CD4-positive, CD25-positive, alpha-beta regulatory T cell (primary cell): ENCODE data around the gene RASGRP1. TPM values are rescaled to one million over a fixed set of nuclear protein-coding genes. Genes with fewer than 3 reads are reported as not detected.

Experiments
- ATAC-seq, 2 donors: fragments of 150-1000 bp; cut with Tn5 transposase; one replicate each; pipeline ENCODE4 v1.10.0; 2021; ENCODE audit warnings: low read depth in 2 of 2, moderate number of reproducible peaks in 2 of 2, moderate library complexity in 1 of 2
- DNase-seq, 3 donors: peaks; one replicate each; pipeline versions ENCODE4 v3.0.0 to v3.0.0-alpha.2; 2012 to 2022; ENCODE audit warnings: mixed read lengths in 1 of 3
- H3K27ac ChIP-seq: one replicate; pipeline ENCODE4 v1.7.0; 2013; ENCODE audit warnings: mild to moderate bottlenecking, low read length; ENCODE audit not compliant: insufficient read depth, poor library complexity, severe bottlenecking
- H3K27me3 ChIP-seq: one replicate; pipeline ENCODE4 v1.7.0; 2013; ENCODE audit warnings: low read length; ENCODE audit not compliant: control insufficient read depth, insufficient read depth
- H3K36me3 ChIP-seq: one replicate; pipeline ENCODE4 v1.7.0; 2013; ENCODE audit warnings: mild to moderate bottlenecking, low read length, moderate library complexity; ENCODE audit not compliant: control insufficient read depth, insufficient read depth
- H3K4me1 ChIP-seq: 2 replicates; pipeline ENCODE4 v1.7.0; 2013; ENCODE audit warnings: mild to moderate bottlenecking, low read length; ENCODE audit not compliant: insufficient read depth, control insufficient read depth, poor library complexity, severe bottlenecking
- H3K4me3 ChIP-seq: one replicate; pipeline ENCODE4 v1.7.0; 2013; ENCODE audit warnings: low read depth, mild to moderate bottlenecking, low read length, moderate library complexity
- H3K9me3 ChIP-seq, 2 experiments: 1 replicate in 1 of 2; 2 replicates in 1 of 2; pipeline ENCODE4 v1.7.0; 2013; ENCODE audit warnings: low read length in 2 of 2, mild to moderate bottlenecking in 1 of 2, moderate library complexity in 1 of 2; ENCODE audit not compliant: control insufficient read depth in 2 of 2
- H3K27ac Mint-ChIP-seq, 3 donors: one replicate each; pipeline ENCODE4 v1.8.0; 2020 to 2022; ENCODE audit warnings: mild to moderate bottlenecking in 3 of 3, mixed read lengths in 3 of 3, moderate library complexity in 2 of 3
- H3K27me3 Mint-ChIP-seq: one replicate; pipeline ENCODE4 v1.8.0; 2022; ENCODE audit warnings: mild to moderate bottlenecking, mixed read lengths
- H3K36me3 Mint-ChIP-seq: one replicate; pipeline ENCODE4 v1.8.0; 2020; ENCODE audit warnings: mixed read lengths
- H3K4me1 Mint-ChIP-seq, 4 donors: one replicate each; pipeline ENCODE4 v1.8.0; 2020 to 2022; ENCODE audit warnings: mixed read lengths in 4 of 4, mild to moderate bottlenecking in 1 of 4
- H3K4me3 Mint-ChIP-seq, 4 donors: one replicate each; pipeline ENCODE4 v1.8.0; 2020 to 2022; ENCODE audit warnings: mild to moderate bottlenecking in 4 of 4, mixed read lengths in 4 of 4, moderate library complexity in 3 of 4
- H3K9me3 Mint-ChIP-seq, 7 donors: one replicate each; pipeline ENCODE4 v1.8.0; 2020 to 2022; ENCODE audit warnings: mixed read lengths in 7 of 7, mild to moderate bottlenecking in 3 of 7, moderate library complexity in 2 of 7
- polyA plus RNA-seq, 4 donors: library from polyadenylated mRNA; unstranded; fragments of 300-500 nt; fragmentation: Illumina TruSeq; gene quantifications; one replicate each; pipeline ENCODE4 v1.2.3, GENCODE V29; 2021
- total RNA-seq: library from RNA; stranded (reverse); gene quantifications from one replicate; pipeline ENCODE4 v1.2.3, GENCODE V29; 2022

Gene RASGRP1
- total and polyA plus RNA-seq, 5 donors from 2014 or later = 74.5 to 216 (median 87.7) TPM

- Histone ChIP-seq H3K4me3 (no peak overlapping the region), H3K36me3 (peaks cover 24% of the 10 kb centered on the region), H3K9me3 (no peaks in the 10 kb centered on the region), H3K27me3 (no peaks in the 10 kb centered on the region), H3K4me1 (peaks cover 15% of the 10 kb centered on the region), H3K27ac (no peak overlapping the region)
- Mint-ChIP-seq H3K4me3 (no peak overlapping the region), H3K9me3 (no peaks in the 10 kb centered on the region), H3K27me3 (no peaks in the 10 kb centered on the region), H3K36me3 (peaks cover 7% of the 10 kb centered on the region), H3K4me1 (peaks cover 24 to 33% (median 31%) of the 10 kb centered on the region in 4 donors), H3K27ac (no peak overlapping the region)
- ATAC-seq = no peak
- DNase-seq = no peak
These were observed 99.9 kb downstream of the RASGRP1 start for GRCh38 chr15:38464675-38465074.

GRCh38 chr15:38463893-38464292, 100.7 kb downstream of the RASGRP1 start:
- Mint-ChIP-seq H3K27ac (no peak overlapping the region), H3K36me3 (peaks cover 7% of the 10 kb centered on the region), H3K9me3 (no peaks in the 10 kb centered on the region), H3K4me1 (peaks cover 24 to 38% (median 33%) of the 10 kb centered on the region in 4 donors), H3K4me3 (no peak overlapping the region), H3K27me3 (no peaks in the 10 kb centered on the region)
- no peaks in the 10 kb centered on the region for H3K27me3 ChIP-seq
- peaks cover 15% of the 10 kb centered on the region for H3K4me1 ChIP-seq
- no peak overlapping the region for H3K27ac ChIP-seq
- no peaks in the 10 kb centered on the region for H3K9me3 ChIP-seq
- peaks cover 21% of the 10 kb centered on the region for H3K36me3 ChIP-seq
- H3K4me3 ChIP-seq = no peak overlapping the region
- DNase-seq = no peak
- ATAC-seq = no peak

- Mint-ChIP-seq H3K4me3 (no peak overlapping the region), H3K4me1 (peaks cover 34 to 59% (median 44%) of the 10 kb centered on the region in 4 donors), H3K36me3 (peaks cover 5% of the 10 kb centered on the region), H3K27ac (peak overlapping the region in 1 of 3 donors; percentile 64), H3K27me3 (no peaks in the 10 kb centered on the region), H3K9me3 (no peaks in the 10 kb centered on the region)
- ATAC-seq (peak; percentile 71 to 91), DNase-seq (peak in 1 of 3 donors; percentile 61)
- Histone ChIP-seq H3K4me1 (peaks cover 15% of the 10 kb centered on the region), H3K27me3 (no peaks in the 10 kb centered on the region), H3K27ac (no peak overlapping the region), H3K9me3 (no peaks in the 10 kb centered on the region), H3K36me3 (peaks cover 11% of the 10 kb centered on the region), H3K4me3 (peak overlapping the region; percentile 4)
These were observed 103.4 kb downstream of the RASGRP1 start for GRCh38 chr15:38461066-38461833.

- H3K27me3 ChIP-seq = no peaks in the 10 kb centered on the region
- peak overlapping the region in 1 of 4 donors; percentile 20 for H3K4me3 Mint-ChIP-seq
- no peak for DNase-seq
- H3K9me3 Mint-ChIP-seq = no peaks in the 10 kb centered on the region
- H3K4me1 ChIP-seq = peaks cover 21% of the 10 kb centered on the region
- peak overlapping the region; percentile 5 for H3K27ac ChIP-seq
- H3K4me3 ChIP-seq = peak overlapping the region; percentile 4
- H3K36me3 ChIP-seq = peaks cover 7% of the 10 kb centered on the region
- peak overlapping the region in 1 of 3 donors; percentile 64 for H3K27ac Mint-ChIP-seq
- ATAC-seq = no peak
- no peaks in the 10 kb centered on the region for H3K9me3 ChIP-seq
- H3K4me1 Mint-ChIP-seq = peaks cover 41 to 65% (median 50%) of the 10 kb centered on the region in 4 donors
- no peaks in the 10 kb centered on the region for H3K27me3 Mint-ChIP-seq
- peaks cover 5% of the 10 kb centered on the region for H3K36me3 Mint-ChIP-seq
These were observed 104.1 kb downstream of the RASGRP1 start for GRCh38 chr15:38460543-38460942.

- H3K27ac Mint-ChIP-seq = peak overlapping the region in 2 of 3 donors; percentile 81 to 91
- ATAC-seq (no peak), DNase-seq (no peak)
- no peak overlapping the region for H3K27ac ChIP-seq
- H3K36me3 Mint-ChIP-seq = peaks cover 5% of the 10 kb centered on the region
- H3K4me3 ChIP-seq = no peak overlapping the region
- peaks cover 4% of the 10 kb centered on the region for H3K36me3 ChIP-seq
- peaks cover 50 to 76% (median 59%) of the 10 kb centered on the region in 4 donors for H3K4me1 Mint-ChIP-seq
- H3K4me1 ChIP-seq = peaks cover 32% of the 10 kb centered on the region
- peak overlapping the region in 3 of 4 donors; percentile 6 to 51 (median 16) for H3K4me3 Mint-ChIP-seq
- no peaks in the 10 kb centered on the region for H3K9me3 ChIP-seq
- H3K27me3 Mint-ChIP-seq = peaks cover 2% of the 10 kb centered on the region
- no peaks in the 10 kb centered on the region for H3K9me3 Mint-ChIP-seq
- H3K27me3 ChIP-seq = no peaks in the 10 kb centered on the region
These were observed 105.1 kb downstream of the RASGRP1 start for GRCh38 chr15:38459480-38459879.

GRCh38 chr15:38458646-38459045, 106.0 kb downstream of the RASGRP1 start:
- Mint-ChIP-seq H3K9me3 (no peaks in the 10 kb centered on the region), H3K4me1 (peaks cover 51 to 79% (median 62%) of the 10 kb centered on the region in 4 donors), H3K36me3 (peaks cover 5% of the 10 kb centered on the region), H3K27ac (no peak overlapping the region), H3K27me3 (peaks cover 9% of the 10 kb centered on the region), H3K4me3 (peak overlapping the region in 1 of 4 donors; percentile 47)
- H3K9me3 ChIP-seq = no peaks in the 10 kb centered on the region
- peaks cover 3% of the 10 kb centered on the region for H3K36me3 ChIP-seq
- ATAC-seq (no peak), DNase-seq (no peak)
- no peak overlapping the region for H3K4me3 ChIP-seq
- no peak overlapping the region for H3K27ac ChIP-seq
- peaks cover 40% of the 10 kb centered on the region for H3K4me1 ChIP-seq
- H3K27me3 ChIP-seq = no peaks in the 10 kb centered on the region

- H3K27ac Mint-ChIP-seq = peak overlapping the region in 2 of 3 donors; percentile 98 to 99
- no peak for ATAC-seq
- H3K4me1 Mint-ChIP-seq = peaks cover 34 to 54% (median 41%) of the 10 kb centered on the region in 4 donors
These were observed 109.5 kb downstream of the RASGRP1 start for GRCh38 chr15:38455092-38455491.

More at GRCh38 chr15:38455092-38455491, 109.5 kb downstream of the RASGRP1 start:
- Mint-ChIP-seq H3K27me3 (peaks cover 41% of the 10 kb centered on the region), H3K36me3 (peaks cover 5% of the 10 kb centered on the region), H3K9me3 (no peaks in the 10 kb centered on the region), H3K4me3 (peak overlapping the region; percentile 93 to 100 (median 99))
- H3K4me3 ChIP-seq = peak overlapping the region; percentile 96
- peaks cover 3% of the 10 kb centered on the region for H3K36me3 ChIP-seq
- H3K27me3 ChIP-seq = peaks cover 5% of the 10 kb centered on the region
- H3K4me1 ChIP-seq = peaks cover 30% of the 10 kb centered on the region
- H3K9me3 ChIP-seq = no peaks in the 10 kb centered on the region
- no peak for DNase-seq
- peak overlapping the region; percentile 82 for H3K27ac ChIP-seq
